HG02884 (cell line): ENCODE measurements around the gene NTN3.

Source experiments
- ATAC-seq: cut with Tn5 transposase; IDR thresholded peaks from one replicate; pipeline ENCODE4 v1.9.1; 2021; ENCODE audit warnings: mild to moderate bottlenecking, moderate library complexity; ENCODE audit not compliant: unreplicated experiment

Gene NTN3

GRCh38 chr16:2495041-2495440 lies 23.9 kb downstream of the NTN3 start:
- no peak for ATAC-seq

GRCh38 chr16:2496223-2497115 lies 25.4 kb downstream of the NTN3 start:
- ATAC-seq, result no peak

GRCh38 chr16:2497116-2497630 lies 26.1 kb downstream of the NTN3 start:
- no peak for ATAC-seq

GRCh38 chr16:2497695-2498484 lies 26.8 kb downstream of the NTN3 start:
- ATAC-seq, result no peak

GRCh38 chr16:2498531-2499253 lies 27.6 kb downstream of the NTN3 start:
- no peak for ATAC-seq

- no peak for ATAC-seq
Observed at GRCh38 chr16:2499454-2499853, 28.4 kb downstream of the NTN3 start.

GRCh38 chr16:2499890-2500429 lies 28.9 kb downstream of the NTN3 start:
- ATAC-seq, result no peak

GRCh38 chr16:2500430-2500917 lies 29.4 kb downstream of the NTN3 start:
- ATAC-seq, result no peak

GRCh38 chr16:2500918-2501750 lies 30.0 kb downstream of the NTN3 start:
- no peak for ATAC-seq

GRCh38 chr16:2501946-2502895 lies 31.1 kb downstream of the NTN3 start:
- ATAC-seq, result no peak

GRCh38 chr16:2505695-2506094 lies 34.6 kb downstream of the NTN3 start:
- ATAC-seq, result no peak

- no peak for ATAC-seq
Observed at GRCh38 chr16:2507052-2507659, 36.1 kb downstream of the NTN3 start.

GRCh38 chr16:2507665-2508064 lies 36.6 kb downstream of the NTN3 start:
- ATAC-seq, result no peak

- ATAC-seq, result no peak
Observed at GRCh38 chr16:2508722-2509400, 37.8 kb downstream of the NTN3 start.

- no peak for ATAC-seq
Observed at GRCh38 chr16:2511128-2511800, 40.2 kb downstream of the NTN3 start.

GRCh38 chr16:2511996-2512734 lies 41.1 kb downstream of the NTN3 start:
- ATAC-seq, result no peak
